Endothelial cell of umbilical vein (primary cell): ENCODE data around the gene STPG4. TPM values are rescaled to one million over a fixed set of nuclear protein-coding genes. Genes with fewer than 3 reads are reported as not detected.

ENCODE experiments used
- BruUV-seq: library from RNA; stranded (reverse); fragments of 400-500 nt; replicated peaks from 2 replicates; lab custom pipeline; 2021; lab: Mats Ljungman, UMichigan
- CTCF ChIA-PET: fragments of 300-600, 350-600 bp; sonication (Branson Sonifier 250); formaldehyde crosslinking; loops from one replicate; lab custom pipeline; 2021; ENCODE audit warnings: antibody characterized with exemption, inconsistent platforms; lab: Charles Lee
- POLR2A ChIA-PET: fragments of 300-600, 350-600 bp; sonication (Branson Sonifier 250); formaldehyde crosslinking; loops from one replicate; lab custom pipeline; 2021; ENCODE audit warnings: antibody characterized with exemption, inconsistent platforms; lab: Charles Lee
- DNase-seq: peaks from one replicate; pipeline ENCODE4 v3.0.0-alpha.2; 2011; ENCODE audit warnings: low read depth, low spot score
- FAIRE-seq: peaks from 2 replicates; lab custom pipeline; 2011; peaks lifted over from hg19 to GRCh38; lab: Jason Lieb, UNC
- H2AFZ ChIP-seq: 2 replicates; pipeline ENCODE4 v1.6.0; 2012; ENCODE audit warnings: low read depth, low read length, control low read depth, inconsistent platforms
- H3K27ac ChIP-seq: 2 replicates; pipeline ENCODE4 v1.5.1; 2011; ENCODE audit warnings: low read depth, mild to moderate bottlenecking, control low read depth, low read length, moderate library complexity; ENCODE audit not compliant: insufficient read depth
- H3K27me3 ChIP-seq, 2 experiments: 2 replicates each; pipeline versions ENCODE4 v1.6.0 to v1.6.1; 2011; ENCODE audit warnings: low read length in 2 of 2, mixed read lengths in 1 of 2; ENCODE audit not compliant: control insufficient read depth in 2 of 2, insufficient read depth in 2 of 2
- H3K36me3 ChIP-seq, 2 experiments: 2 replicates in 1 of 2; 3 replicates in 1 of 2; pipeline ENCODE4 v1.5.1; 2011; ENCODE audit warnings: low read length in 2 of 2, mild to moderate bottlenecking in 1 of 2, moderate library complexity in 1 of 2; ENCODE audit not compliant: control insufficient read depth in 2 of 2, insufficient read depth in 2 of 2; ENCODE audit errors: extremely low read depth in 1 of 2
- H3K4me1 ChIP-seq: 3 replicates; pipeline ENCODE4 v1.5.1; 2011; ENCODE audit warnings: mild to moderate bottlenecking, low read length; ENCODE audit not compliant: control insufficient read depth, insufficient read depth; ENCODE audit errors: extremely low read depth
- H3K4me2 ChIP-seq: 2 replicates; pipeline ENCODE4 v1.6.1; 2011; ENCODE audit warnings: low read length, control low read depth, mixed read lengths; ENCODE audit not compliant: insufficient read depth
- H3K4me3 ChIP-seq, 3 experiments: fragments of 200-600 bp in 1 of 3; sonication (generic), shearing (Covaris generic) in 1 of 3; replicated peaks in 1 of 3; 2 replicates each; pipeline ENCODE4 v1.5.1; 2011 to 2016; ENCODE audit warnings: control low read depth in 3 of 3, low read length in 3 of 3, mild to moderate bottlenecking in 2 of 3, inconsistent platforms in 1 of 3, low read depth in 1 of 3, moderate library complexity in 1 of 3; ENCODE audit not compliant: insufficient read depth in 1 of 3
- H3K79me2 ChIP-seq: 2 replicates; pipeline ENCODE4 v1.6.0; 2012; ENCODE audit warnings: low read length, inconsistent platforms; ENCODE audit not compliant: control insufficient read depth, insufficient read depth
- H3K9ac ChIP-seq: replicated peaks from 2 replicates; pipeline ENCODE3; 2011; ENCODE audit warnings: low read length, control low read depth; ENCODE audit not compliant: insufficient read depth; ENCODE audit errors: extremely low read depth
- H3K9me1 ChIP-seq: replicated peaks from 3 replicates; pipeline ENCODE4 v1.6.0; 2011; ENCODE audit warnings: mild to moderate bottlenecking, low read length; ENCODE audit not compliant: control insufficient read depth, insufficient read depth; ENCODE audit errors: extremely low read depth
- H3K9me3 ChIP-seq: replicated peaks from 2 replicates; pipeline ENCODE4 v1.5.1; 2012; ENCODE audit warnings: low read length, inconsistent platforms; ENCODE audit not compliant: control insufficient read depth, insufficient read depth
- H4K20me1 ChIP-seq: replicated peaks from 2 replicates; pipeline ENCODE3; 2011; ENCODE audit warnings: mild to moderate bottlenecking, low read length; ENCODE audit not compliant: control insufficient read depth, insufficient read depth; ENCODE audit errors: extremely low read depth
- EZH2 ChIP-seq: IDR thresholded peaks from 2 replicates; pipeline ENCODE4 v1.6.1; 2012; ENCODE audit warnings: borderline replicate concordance, low read depth, mild to moderate bottlenecking, moderate library complexity, low read length, inconsistent platforms; ENCODE audit not compliant: severe bottlenecking
- FOS ChIP-seq: IDR thresholded peaks from 2 replicates; pipeline ENCODE4 v1.6.1; 2011; ENCODE audit warnings: mild to moderate bottlenecking, low read length, moderate library complexity, borderline replicate concordance; ENCODE audit not compliant: insufficient read depth
- GATA2 ChIP-seq: IDR thresholded peaks from 2 replicates; pipeline ENCODE4 v1.7.0; 2011; ENCODE audit warnings: low read depth, mild to moderate bottlenecking, moderate library complexity, mixed read lengths, low read length; ENCODE audit not compliant: insufficient read length, insufficient read depth
- JUN ChIP-seq: IDR thresholded peaks from 2 replicates; pipeline ENCODE4 v1.6.1; 2011; ENCODE audit warnings: borderline replicate concordance, low read depth; ENCODE audit not compliant: insufficient read length, insufficient read depth
- MYC ChIP-seq: IDR thresholded peaks from one replicate; pipeline ENCODE4 v1.6.1; 2011; ENCODE audit warnings: mild to moderate bottlenecking, low read depth, low read length
- POLR2A ChIP-seq: IDR thresholded peaks from 2 replicates; pipeline ENCODE4 v1.6.1; 2012; ENCODE audit warnings: low read depth, mild to moderate bottlenecking, control low read depth, low read length
- POLR2AphosphoS5 ChIP-seq: IDR thresholded peaks from 2 replicates; pipeline ENCODE4 v1.6.1; 2012; ENCODE audit warnings: low read depth, mild to moderate bottlenecking, control low read depth, low read length, moderate library complexity; ENCODE audit not compliant: insufficient read depth
- dilution Hi-C: fragments of 300-500 bp; cut with MboI; formaldehyde crosslinking; loops from one replicate; pipeline ENCODE4 v1.15.0; 2019; ENCODE audit warnings: low sequenced_read_pairs; ENCODE audit not compliant: extremely low pct_ligation_motif_present
- intact Hi-C: fragments of 100-400 bp; cut with micrococcal nuclease; formaldehyde crosslinking; loops from one replicate; pipeline ENCODE4 v1.10.0; 2022
- polyA plus RNA-seq, 4 experiments: library from polyadenylated mRNA; depleted of rRNA in 3 of 4; stranded (reverse) in 3 of 4; unstranded in 1 of 4; fragments of >200 nt; gene quantifications; 2 replicates each; pipeline versions ENCODE4 v1.2.1 to v1.2.3, GENCODE V29; 2011 to 2012; ENCODE audit warnings: missing spikeins in 1 of 4
- total RNA-seq: library from RNA; stranded (reverse); gene quantifications from 2 replicates; pipeline ENCODE4 v1.2.3, GENCODE V29; 2021
- TF ChIP-seq, protein P1 (sequence below): IDR thresholded peaks from 2 replicates; pipeline ENCODE4 v1.6.1; 2011; ENCODE audit not compliant: insufficient read depth, insufficient read length
- TF ChIP-seq, protein P2 (sequence below), 2 donors: IDR thresholded peaks; 1 replicate in 1 of 2; 2 replicates in 1 of 2; pipeline ENCODE4 v1.5.1; 2011; ENCODE audit warnings: low read length in 2 of 2, mild to moderate bottlenecking in 2 of 2, moderate library complexity in 2 of 2, control low read depth in 1 of 2, inconsistent platforms in 1 of 2, low read depth in 1 of 2; ENCODE audit not compliant: insufficient read depth in 1 of 2; ENCODE audit errors: extremely low read depth in 1 of 2

Gene STPG4
- total and polyA plus RNA-seq, 2 donors (not counting 3 experiments of a cell fraction or from before 2014, with no cell fraction given) = 0.53 TPM; not detected in 1

DNA sequence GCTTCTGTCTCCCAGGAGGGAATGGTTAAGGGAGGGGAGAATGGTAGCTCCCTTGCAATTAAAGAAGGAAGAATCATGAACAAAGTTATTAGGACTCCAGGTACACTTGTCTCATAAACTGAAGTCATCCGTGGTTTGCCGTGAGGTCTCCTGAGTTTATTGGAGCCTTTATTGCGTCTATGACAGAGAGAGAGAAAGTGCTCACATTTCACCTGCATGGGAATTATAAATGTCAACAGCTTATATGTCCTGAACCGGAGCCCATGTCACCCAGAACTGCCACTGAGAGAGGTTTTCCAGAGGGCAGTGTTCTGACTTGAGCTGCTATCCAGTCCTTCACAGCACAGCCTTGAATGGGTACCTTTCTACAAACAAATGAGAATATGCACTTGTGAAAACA is 104.3 kb downstream of the STPG4 start:
- FAIRE-seq (no peak), DNase-seq (no peak)
- dilution Hi-C loops (no loop called here), intact Hi-C loops (no loop called here)
- Histone ChIP-seq H3K4me3 (no peak overlapping the region), H3K9me3 (no peaks in the 10 kb centered on the region), H3K9ac (no peak overlapping the region), H2AFZ (no peak overlapping the region), H3K4me2 (no peak overlapping the region), H3K36me3 (no peaks in the 10 kb centered on the region), H3K79me2 (no peaks in the 10 kb centered on the region), H3K4me1 (no peaks in the 10 kb centered on the region), H4K20me1 (no peaks in the 10 kb centered on the region), H3K27ac (no peak overlapping the region), H3K9me1 (no peaks in the 10 kb centered on the region), H3K27me3 (no peaks in the 10 kb centered on the region)
- POLR2A ChIA-PET = no interaction called here
- TF ChIP-seq EZH2 = no peak
- TF ChIP-seq FOS = no peak
- no peak for TF ChIP-seq MYC
- no peak for TF ChIP-seq JUN
- TF ChIP-seq GATA2 = no peak
- TF ChIP-seq, protein P1, sequence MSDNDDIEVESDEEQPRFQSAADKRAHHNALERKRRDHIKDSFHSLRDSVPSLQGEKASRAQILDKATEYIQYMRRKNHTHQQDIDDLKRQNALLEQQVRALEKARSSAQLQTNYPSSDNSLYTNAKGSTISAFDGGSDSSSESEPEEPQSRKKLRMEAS = no peak
- TF ChIP-seq POLR2AphosphoS5 = no peak
- TF ChIP-seq POLR2A = no peak
- TF ChIP-seq, protein P2, sequence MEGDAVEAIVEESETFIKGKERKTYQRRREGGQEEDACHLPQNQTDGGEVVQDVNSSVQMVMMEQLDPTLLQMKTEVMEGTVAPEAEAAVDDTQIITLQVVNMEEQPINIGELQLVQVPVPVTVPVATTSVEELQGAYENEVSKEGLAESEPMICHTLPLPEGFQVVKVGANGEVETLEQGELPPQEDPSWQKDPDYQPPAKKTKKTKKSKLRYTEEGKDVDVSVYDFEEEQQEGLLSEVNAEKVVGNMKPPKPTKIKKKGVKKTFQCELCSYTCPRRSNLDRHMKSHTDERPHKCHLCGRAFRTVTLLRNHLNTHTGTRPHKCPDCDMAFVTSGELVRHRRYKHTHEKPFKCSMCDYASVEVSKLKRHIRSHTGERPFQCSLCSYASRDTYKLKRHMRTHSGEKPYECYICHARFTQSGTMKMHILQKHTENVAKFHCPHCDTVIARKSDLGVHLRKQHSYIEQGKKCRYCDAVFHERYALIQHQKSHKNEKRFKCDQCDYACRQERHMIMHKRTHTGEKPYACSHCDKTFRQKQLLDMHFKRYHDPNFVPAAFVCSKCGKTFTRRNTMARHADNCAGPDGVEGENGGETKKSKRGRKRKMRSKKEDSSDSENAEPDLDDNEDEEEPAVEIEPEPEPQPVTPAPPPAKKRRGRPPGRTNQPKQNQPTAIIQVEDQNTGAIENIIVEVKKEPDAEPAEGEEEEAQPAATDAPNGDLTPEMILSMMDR (IDR thresholded peaks at IDR 0.05; ENCODE audit: extremely low read depth in 1 of 2, insufficient read depth in 1 of 2, low read depth in 1 of 2, low read length in 2 of 2) = no peak
- CTCF ChIA-PET = interaction anchor here (1.0 kb wide), 1 partner anchor 272 kb away, joined by 5 read pairs; no protein-coding TSS in a partner anchor
- no TSS peak for BruUV-seq
